Epithelial cell of esophagus (primary cell): ENCODE measurements around the gene FOSL1.

Experiments used
- DNase-seq: peaks from one replicate; pipeline ENCODE4 v3.0.0; 2010; ENCODE audit warnings: low read depth
- H3K4me3 ChIP-seq: 2 replicates; pipeline ENCODE4 v1.5.1; 2011; ENCODE audit warnings: mild to moderate bottlenecking, low read length, control low read depth
- CTCF ChIP-seq: IDR thresholded peaks from 2 replicates; pipeline ENCODE4 v1.5.1; 2011; ENCODE audit warnings: low read depth, mild to moderate bottlenecking, low read length, control low read depth, inconsistent platforms; ENCODE audit not compliant: insufficient read depth; ENCODE audit errors: missing control alignments

The FOSL1 gene

GRCh38 chr11:65891219-65892136 is 8.7 kb downstream of the FOSL1 start:
- peak; percentile 8 for TF ChIP-seq CTCF
- no peak for DNase-seq
- H3K4me3 ChIP-seq = peak overlapping the region; percentile 67

- DNase-seq = peak; percentile 97
- no peak for TF ChIP-seq CTCF
- peak within 1 kb of the TSS; percentile 67 for H3K4me3 ChIP-seq
These were observed 9.6 kb downstream of the FOSL1 start, which contains the start of gene CCDC85B for GRCh38 chr11:65890324-65891218. Gene CCDC85B, plus strand, starts transcription at chr11:65890673. Its CDS starts 111 bp downstream, at chr11:65890784.

GRCh38 chr11:65888163-65888814 is 11.9 kb downstream of the FOSL1 start, which contains the start of gene FIBP:
Gene FIBP, minus strand, starts transcription at chr11:65888471. Its CDS starts 53 bp downstream, at chr11:65888418.
- TF ChIP-seq CTCF = peak; percentile 68
- DNase-seq = peak; percentile 98
- peak within 1 kb of the TSS; percentile 90 for H3K4me3 ChIP-seq

GRCh38 chr11:65887723-65888162 is 12.4 kb downstream of the FOSL1 start:
- no peak for TF ChIP-seq CTCF
- peak; percentile 69 for DNase-seq
- H3K4me3 ChIP-seq = peak overlapping the region; percentile 90

GRCh38 chr11:65886826-65887722 is 13.1 kb downstream of the FOSL1 start:
- peak overlapping the region; percentile 90 for H3K4me3 ChIP-seq
- no peak for TF ChIP-seq CTCF
- no peak for DNase-seq
